DOHH2 (cell line): Measurements from ENCODE around the gene PIK3C2B.

Experiments used
- H3F3A ChIP-seq: fragments of 200-600 bp; sonication (generic), shearing (Covaris generic); 2 replicates; pipeline ENCODE4 v1.6.0; 2016; ENCODE audit warnings: antibody characterized with exemption, mild to moderate bottlenecking; ENCODE audit not compliant: control insufficient read depth, insufficient read depth
- H3K27ac ChIP-seq: fragments of 200-600 bp; sonication (generic); 2 replicates; pipeline ENCODE4 v1.5.1; 2014; ENCODE audit warnings: low read depth, mild to moderate bottlenecking, low read length, moderate library complexity
- H3K27me3 ChIP-seq: fragments of 200-600 bp; sonication (generic); 2 replicates; pipeline ENCODE4 v1.6.1; 2014; ENCODE audit warnings: mild to moderate bottlenecking, low read length, mixed read lengths; ENCODE audit not compliant: control insufficient read depth
- H3K36me3 ChIP-seq: fragments of 200-600 bp; sonication (generic); 2 replicates; pipeline ENCODE4 v1.6.1; 2014; ENCODE audit warnings: mild to moderate bottlenecking, low read length, moderate library complexity, mixed read lengths; ENCODE audit not compliant: control insufficient read depth
- H3K4me1 ChIP-seq: fragments of 200-600 bp; sonication (generic); 2 replicates; pipeline ENCODE4 v1.6.1; 2014; ENCODE audit warnings: mild to moderate bottlenecking, low read length, mixed read lengths; ENCODE audit not compliant: control insufficient read depth
- H3K4me2 ChIP-seq: fragments of 200-600 bp; sonication (generic); 2 replicates; pipeline ENCODE4 v1.6.0; 2014; ENCODE audit warnings: mild to moderate bottlenecking, low read length, moderate library complexity
- H3K4me3 ChIP-seq: fragments of 200-600 bp; sonication (generic); 2 replicates; pipeline ENCODE4 v1.5.1; 2014; ENCODE audit warnings: mild to moderate bottlenecking, low read length, mixed read lengths
- H3K79me2 ChIP-seq: fragments of 200-600 bp; sonication (generic); 2 replicates; pipeline ENCODE4 v1.6.1; 2014; ENCODE audit warnings: mild to moderate bottlenecking, low read length, mixed read lengths; ENCODE audit not compliant: control insufficient read depth
- H3K9me2 ChIP-seq: fragments of 200-600 bp; sonication (generic); replicated peaks from 2 replicates; pipeline ENCODE4 v1.6.1; 2014; ENCODE audit warnings: mild to moderate bottlenecking, low read length, mixed read lengths; ENCODE audit not compliant: control insufficient read depth
- H3K9me3 ChIP-seq: fragments of 200-600 bp; sonication (generic); 2 replicates; pipeline ENCODE4 v1.6.1; 2014; ENCODE audit warnings: antibody characterized with exemption, low read length, mixed read lengths; ENCODE audit not compliant: control insufficient read depth, insufficient read depth
- H4K20me1 ChIP-seq: fragments of 200-600 bp; sonication (generic); 2 replicates; pipeline ENCODE4 v1.6.0; 2014; ENCODE audit warnings: low read depth, mild to moderate bottlenecking, antibody characterized with exemption, low read length, moderate library complexity; ENCODE audit not compliant: control insufficient read depth, insufficient read depth
- CTCF ChIP-seq: fragments of 200-600 bp; sonication (generic); IDR thresholded peaks from one replicate; pipeline ENCODE4 v1.5.1; 2014; ENCODE audit warnings: antibody characterized with exemption, mild to moderate bottlenecking, low read depth, low read length; ENCODE audit not compliant: poor library complexity, severe bottlenecking
- EZH2phosphoT487 ChIP-seq: fragments of 200-600 bp; sonication (generic); IDR thresholded peaks from 2 replicates; pipeline ENCODE4 v1.6.1; 2017; ENCODE audit warnings: borderline replicate concordance, mild to moderate bottlenecking, antibody characterized with exemption, low read length, moderate library complexity, mixed read lengths

PIK3C2B gene

DNA sequence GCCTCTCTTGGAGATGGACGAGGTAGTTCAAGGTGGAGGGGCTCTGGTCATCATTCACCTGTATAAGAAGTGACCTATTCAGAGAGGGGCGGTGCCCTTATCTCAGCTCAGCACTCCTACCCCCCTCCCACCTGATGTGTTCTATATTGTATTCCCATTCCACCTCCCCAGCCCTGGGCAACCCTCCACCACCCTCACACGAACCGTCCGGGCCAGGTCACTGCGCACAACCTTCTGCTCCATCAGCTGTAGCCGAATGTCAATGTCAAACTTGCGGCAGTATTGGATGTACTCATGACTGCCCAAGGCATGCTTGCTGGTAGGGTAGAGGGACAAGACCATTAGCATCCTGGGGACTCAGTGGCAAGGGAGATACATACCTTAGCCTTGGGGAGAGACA, 34.3 kb downstream of the PIK3C2B start:
- Histone ChIP-seq H3K27me3 (peaks cover 2% of the 10 kb centered on the region; the same call in 1 of the 2 replicates), H3K79me2 (no peaks in the 10 kb centered on the region), H3K4me3 (no peak overlapping the region), H3K9me2 (no peaks in the 10 kb centered on the region), H3K4me1 (peaks cover 47% of the 10 kb centered on the region), H4K20me1 (no peaks in the 10 kb centered on the region), H3K27ac (no peak overlapping the region), H3K9me3 (no peaks in the 10 kb centered on the region), H3F3A (no peaks in the 10 kb centered on the region), H3K36me3 (peaks cover 19% of the 10 kb centered on the region), H3K4me2 (no peak overlapping the region)
- TF ChIP-seq CTCF (no peak), EZH2phosphoT487 (no peak)

GRCh38 chr1:204459706-204460105, 34.9 kb downstream of the PIK3C2B start:
- no peak overlapping the region for H3K4me3 ChIP-seq
- H3F3A ChIP-seq: no peaks in the 10 kb centered on the region
- peaks cover 40% of the 10 kb centered on the region for H3K4me1 ChIP-seq
- no peaks in the 10 kb centered on the region for H4K20me1 ChIP-seq
- no peaks in the 10 kb centered on the region for H3K9me3 ChIP-seq
- H3K79me2 ChIP-seq: no peaks in the 10 kb centered on the region
- no peak for TF ChIP-seq CTCF
- TF ChIP-seq EZH2phosphoT487: no peak
- H3K4me2 ChIP-seq: no peak overlapping the region
- no peaks in the 10 kb centered on the region for H3K9me2 ChIP-seq
- H3K27me3 ChIP-seq: peaks cover 2% of the 10 kb centered on the region; the same call in 1 of the 2 replicates
- no peak overlapping the region for H3K27ac ChIP-seq
- H3K36me3 ChIP-seq: peaks cover 19% of the 10 kb centered on the region

GRCh38 chr1:204457666-204458065, 36.9 kb downstream of the PIK3C2B start:
- Histone ChIP-seq H3K27me3 (no peaks in the 10 kb centered on the region), H3K9me3 (no peaks in the 10 kb centered on the region), H3K36me3 (peaks cover 17% of the 10 kb centered on the region), H3K27ac (no peak overlapping the region), H3K4me2 (no peak overlapping the region), H3K4me1 (peaks cover 29% of the 10 kb centered on the region), H3F3A (no peaks in the 10 kb centered on the region), H3K9me2 (no peaks in the 10 kb centered on the region), H3K4me3 (no peak overlapping the region), H3K79me2 (no peaks in the 10 kb centered on the region), H4K20me1 (no peaks in the 10 kb centered on the region)
- TF ChIP-seq EZH2phosphoT487: no peak
- TF ChIP-seq CTCF: no peak
